Pulmonary artery endothelial cell (primary cell): ENCODE measurements around the gene ADI1. TPM values are rescaled to one million over a fixed set of nuclear protein-coding genes. Genes with fewer than 3 reads are reported as not detected.
"Not testable (repeated sequence)": the region's sequence is repeated elsewhere in the genome, so short reads cannot be mapped to it uniquely, and the experiment has no call there.

Source experiments
- DNase-seq: peaks from one replicate; pipeline ENCODE4 v3.0.0-alpha.2; 2011; ENCODE audit warnings: low read depth, low spot score
- total RNA-seq: library from RNA; depleted of rRNA; stranded (reverse); fragments of >200 nt; gene quantifications from 2 replicates; pipeline ENCODE4 v1.2.3, GENCODE V29; 2014

ADI1 gene
- total RNA-seq, 1 donor from 2014 or later: 38.6 TPM

DNA sequence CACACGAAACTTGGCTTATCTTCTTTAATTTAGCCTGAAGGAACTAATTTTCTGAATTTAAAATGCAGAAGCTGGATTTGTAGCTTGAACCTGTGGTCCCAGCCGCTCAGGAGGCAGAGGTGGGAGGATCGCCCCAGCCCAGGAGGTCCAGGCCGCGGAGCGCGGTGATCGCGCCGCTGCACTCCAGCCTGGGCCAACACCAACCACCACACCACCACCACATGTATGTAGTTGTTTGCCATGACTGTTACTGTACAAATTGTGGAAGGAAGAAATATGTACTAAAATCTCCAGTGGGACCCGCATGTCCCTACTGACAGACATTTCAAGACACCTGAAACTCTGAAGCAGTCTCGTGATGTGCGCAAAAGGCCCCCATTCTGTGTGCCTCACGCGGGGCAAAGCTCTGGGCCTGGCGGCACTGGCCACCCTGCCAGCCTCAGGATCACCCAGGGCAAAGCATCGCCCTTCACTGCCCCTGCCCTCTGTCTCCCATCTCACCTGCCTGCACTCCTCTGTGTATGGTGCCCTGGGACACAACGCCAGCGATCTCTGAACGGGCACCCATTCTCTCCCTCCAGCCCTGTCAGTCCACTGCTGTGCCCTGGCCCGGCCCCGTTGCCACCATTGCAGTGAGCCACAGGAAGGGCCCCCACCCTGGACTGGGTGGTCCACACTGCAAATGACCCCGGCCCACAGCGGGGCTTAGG is 10.1 kb upstream of the ADI1 start:
- no peak for DNase-seq

DNA sequence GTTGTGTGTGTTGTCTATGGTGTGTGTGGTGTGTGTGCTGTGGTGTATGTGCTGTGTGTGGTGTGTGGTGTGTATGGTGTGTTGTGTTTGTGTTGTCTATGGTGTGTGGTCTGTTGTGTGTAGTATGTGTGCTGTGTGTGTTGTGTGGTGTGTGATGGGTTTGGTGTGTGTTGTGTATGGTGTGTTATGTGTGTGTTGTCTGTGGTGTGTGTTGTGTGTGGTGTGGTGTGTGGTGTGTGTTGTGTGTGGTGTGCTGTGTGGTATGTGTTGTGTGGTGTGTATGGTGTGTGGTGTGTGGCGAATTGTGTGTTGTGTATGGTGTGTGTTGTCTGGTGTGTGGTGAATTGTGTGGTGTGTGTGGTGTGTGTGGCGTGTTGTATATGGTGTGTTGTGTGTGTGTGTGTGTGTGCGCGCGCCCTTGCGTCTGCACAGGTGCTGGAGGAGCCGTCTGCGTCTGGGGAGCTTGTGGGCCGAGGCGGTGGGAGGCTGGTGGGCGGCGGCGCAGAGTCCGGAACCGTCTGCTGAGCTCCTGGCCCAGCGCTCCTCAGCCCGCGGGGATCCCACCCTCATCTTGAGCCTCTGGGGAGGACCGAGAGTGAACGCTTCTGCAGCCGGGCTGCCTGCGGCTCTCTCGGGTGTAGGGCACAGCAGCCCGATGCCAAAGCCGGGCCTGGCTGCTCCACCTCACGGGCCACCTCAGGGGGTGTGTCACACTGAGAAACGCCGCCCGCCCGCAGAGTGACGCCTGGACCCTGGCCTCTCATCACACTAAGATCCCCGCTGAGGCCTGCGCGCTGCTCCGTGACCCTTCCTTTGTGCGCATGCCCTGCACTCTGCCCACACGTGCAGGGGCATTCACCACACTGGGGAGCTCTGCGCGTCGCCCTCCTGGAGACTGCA is 8.8 kb upstream of the ADI1 start:
- no peak for DNase-seq

DNA sequence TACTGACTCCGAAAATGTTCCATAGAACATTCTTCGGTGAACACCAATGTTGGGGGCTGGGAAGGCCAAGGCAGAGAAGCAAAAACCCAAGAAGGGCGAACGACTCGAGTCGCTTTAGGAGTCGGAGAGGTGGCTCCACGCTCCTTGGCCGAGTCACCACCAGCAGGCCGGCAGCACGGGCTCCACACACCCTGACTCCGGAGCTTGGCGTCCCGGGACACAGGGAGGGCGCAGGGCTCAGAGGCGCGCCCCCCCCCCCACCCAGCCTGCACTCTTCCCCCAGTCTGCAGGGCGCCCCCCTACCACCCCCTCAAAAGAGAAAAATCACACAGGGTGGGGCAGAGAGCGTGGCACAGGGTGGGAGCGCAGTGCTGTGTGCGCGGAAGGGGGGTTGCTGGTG is 7.5 kb upstream of the ADI1 start:
- DNase-seq: no peak

DNA sequence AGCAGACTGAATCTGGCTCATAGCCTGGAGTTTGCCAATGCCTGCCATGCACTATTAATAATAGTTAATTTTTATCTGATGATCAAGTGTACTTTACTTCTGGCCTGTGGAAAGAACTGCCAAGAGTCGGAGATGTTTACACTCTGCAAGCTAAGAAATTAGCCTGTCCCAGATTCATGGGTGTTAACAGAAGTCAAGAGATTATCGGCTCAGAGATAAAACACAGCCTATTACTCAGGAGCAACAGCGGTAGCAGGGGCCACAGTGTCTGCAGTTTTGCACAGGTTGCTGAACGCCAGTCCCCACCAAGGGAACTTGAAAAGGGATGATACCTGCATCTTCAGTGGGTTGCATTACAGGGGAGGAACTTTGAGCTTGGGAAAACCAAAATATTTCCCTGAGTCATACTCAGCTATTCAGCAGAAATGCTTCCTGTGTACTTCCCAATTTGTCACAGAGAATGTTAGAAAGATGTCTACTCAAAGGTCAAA is 4.3 kb upstream of the ADI1 start:
- DNase-seq: no peak

DNA sequence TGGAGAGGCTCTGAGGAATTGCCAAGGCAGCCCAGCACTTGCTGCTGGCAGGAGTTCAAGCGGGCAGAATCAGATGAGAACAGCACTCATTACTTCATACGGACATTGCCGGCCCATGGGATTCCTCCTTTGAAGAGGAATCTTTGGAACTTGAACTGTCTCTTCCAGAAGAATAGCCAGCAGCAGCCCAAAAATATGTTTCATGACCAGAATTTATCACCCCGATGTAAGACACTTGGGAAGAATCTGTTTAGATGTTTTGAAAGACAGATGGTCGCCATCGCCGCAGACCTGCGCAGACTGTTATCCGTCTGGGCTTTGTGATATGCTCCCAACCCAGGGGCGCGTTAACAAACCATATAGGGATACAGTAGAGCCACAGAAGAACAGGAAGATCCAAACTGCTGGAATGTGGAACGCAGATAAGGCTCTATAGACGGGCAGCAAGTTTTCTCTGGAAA is 3.7 kb upstream of the ADI1 start:
- no peak for DNase-seq

DNA sequence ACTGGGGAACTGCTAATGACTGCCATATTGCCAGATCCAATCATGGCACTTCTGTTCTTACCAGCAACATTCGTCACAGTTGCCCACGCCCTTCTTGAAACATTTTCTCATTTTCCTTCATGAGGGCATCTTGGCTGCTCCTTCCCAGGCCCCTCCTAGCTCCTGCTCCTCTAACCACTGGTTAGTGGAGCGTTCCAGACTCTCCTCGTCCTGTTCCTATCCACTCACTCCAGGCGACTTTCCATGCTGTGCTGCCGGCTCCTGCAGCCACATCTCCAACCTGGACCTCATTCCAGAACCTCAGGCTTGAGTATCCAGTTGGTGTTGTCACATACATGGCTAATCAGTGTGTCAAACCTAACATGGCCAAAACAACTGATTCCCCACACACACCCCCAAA is 1.3 kb upstream of the ADI1 start:
- DNase-seq: no peak

DNA sequence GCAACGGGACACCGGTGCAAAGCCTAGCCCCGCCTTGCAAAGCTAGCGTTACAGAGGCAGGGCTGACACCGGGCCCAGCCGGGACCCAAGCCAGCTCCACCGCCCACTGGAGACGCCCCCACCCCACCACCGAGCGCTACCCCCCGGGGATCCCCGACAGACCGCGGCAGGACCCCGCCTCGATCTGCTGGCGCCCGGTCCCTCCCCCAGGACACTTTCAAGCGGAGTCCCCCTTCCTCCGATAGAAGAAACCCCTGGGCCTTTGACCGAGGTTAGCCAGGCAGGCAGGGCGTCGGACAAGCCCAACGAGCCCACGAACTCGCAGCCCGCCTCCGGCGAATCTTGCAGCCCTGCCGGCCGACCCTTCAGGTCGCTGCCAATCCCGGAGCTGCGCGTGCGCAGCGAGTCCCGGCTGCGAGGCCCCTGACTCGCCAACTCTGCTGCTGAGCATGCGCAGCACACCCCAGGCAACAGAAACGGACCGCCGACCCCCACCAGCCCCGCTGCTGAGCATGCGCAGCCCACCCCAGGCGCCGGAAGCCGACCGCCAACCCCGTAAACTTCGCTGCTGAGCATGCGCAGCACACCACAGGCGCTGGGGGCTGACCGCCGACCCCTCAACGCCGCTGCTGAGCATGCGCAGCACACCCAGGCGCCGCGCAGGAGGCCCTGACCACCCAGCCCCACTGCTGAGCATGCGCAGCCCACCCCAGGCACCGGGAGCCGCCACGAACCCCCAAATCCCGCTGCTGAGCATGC is 656 bp downstream of the ADI1 start:
- DNase-seq: peak; percentile 81

DNA sequence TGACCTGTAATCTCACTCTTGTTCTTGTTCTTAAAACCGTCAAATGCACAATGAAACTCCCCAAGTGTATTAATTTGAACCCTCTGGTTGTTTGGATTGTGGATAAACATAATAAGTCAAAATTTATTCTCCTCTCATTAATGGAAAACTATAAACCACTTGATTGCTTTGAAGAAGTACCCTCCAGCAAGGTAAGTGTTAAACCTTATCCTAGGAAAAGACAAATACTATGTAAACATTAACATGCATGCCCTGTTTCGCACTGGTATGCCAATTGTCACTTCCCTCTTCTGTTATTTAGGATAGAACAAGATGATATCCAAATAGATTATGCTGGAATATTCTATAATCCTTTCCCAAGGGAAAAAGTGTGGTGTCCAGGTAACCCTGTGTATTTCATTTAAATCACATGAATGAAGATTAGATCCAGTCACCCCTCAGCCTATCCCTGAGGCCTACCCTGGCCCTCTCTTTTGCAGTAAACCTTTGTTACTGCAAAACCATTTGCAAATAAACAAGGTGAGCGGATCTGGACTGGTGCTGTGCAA is 1.3 kb downstream of the ADI1 start:
- DNase-seq: no peak

DNA sequence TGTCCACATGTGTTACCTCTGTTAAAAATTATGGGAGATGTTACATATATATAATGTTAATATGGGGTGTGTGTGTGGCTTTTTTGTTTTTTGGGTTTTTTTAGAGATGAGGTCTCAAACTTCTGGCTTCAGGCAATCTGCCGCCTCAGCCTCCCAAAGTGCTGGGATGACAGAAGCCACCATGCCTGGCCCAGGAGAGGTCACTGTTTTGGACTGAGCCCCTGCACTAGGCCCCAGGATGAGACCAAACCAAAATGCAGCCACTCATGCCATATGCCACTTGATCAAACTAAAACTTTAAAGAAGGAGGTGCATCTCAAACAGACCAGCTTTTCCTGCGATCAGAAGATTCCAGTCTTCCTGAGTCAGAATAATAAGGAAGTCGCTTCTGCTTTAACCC is 2.5 kb downstream of the ADI1 start:
- no peak for DNase-seq

DNA sequence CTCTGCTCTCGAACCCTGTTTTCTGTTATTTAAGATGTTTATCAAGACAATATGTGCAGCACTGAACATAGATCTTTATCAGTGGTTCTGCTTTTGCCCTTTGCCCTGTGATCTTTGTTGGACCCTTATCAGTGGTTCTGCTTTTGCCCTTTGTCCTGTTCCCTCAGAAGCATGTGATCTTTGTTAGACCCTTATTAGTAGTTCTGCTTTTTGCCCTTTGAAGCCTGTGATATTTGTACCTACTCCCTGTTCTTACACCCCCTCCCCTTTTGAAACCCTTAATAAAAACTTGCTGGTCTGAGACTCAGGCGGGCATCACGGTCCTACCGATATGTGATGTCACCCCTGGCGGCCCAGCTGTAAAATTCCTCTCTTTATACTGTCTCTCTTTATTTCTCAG is 3.9 kb downstream of the ADI1 start:
- DNase-seq: not testable (repeated sequence)

DNA sequence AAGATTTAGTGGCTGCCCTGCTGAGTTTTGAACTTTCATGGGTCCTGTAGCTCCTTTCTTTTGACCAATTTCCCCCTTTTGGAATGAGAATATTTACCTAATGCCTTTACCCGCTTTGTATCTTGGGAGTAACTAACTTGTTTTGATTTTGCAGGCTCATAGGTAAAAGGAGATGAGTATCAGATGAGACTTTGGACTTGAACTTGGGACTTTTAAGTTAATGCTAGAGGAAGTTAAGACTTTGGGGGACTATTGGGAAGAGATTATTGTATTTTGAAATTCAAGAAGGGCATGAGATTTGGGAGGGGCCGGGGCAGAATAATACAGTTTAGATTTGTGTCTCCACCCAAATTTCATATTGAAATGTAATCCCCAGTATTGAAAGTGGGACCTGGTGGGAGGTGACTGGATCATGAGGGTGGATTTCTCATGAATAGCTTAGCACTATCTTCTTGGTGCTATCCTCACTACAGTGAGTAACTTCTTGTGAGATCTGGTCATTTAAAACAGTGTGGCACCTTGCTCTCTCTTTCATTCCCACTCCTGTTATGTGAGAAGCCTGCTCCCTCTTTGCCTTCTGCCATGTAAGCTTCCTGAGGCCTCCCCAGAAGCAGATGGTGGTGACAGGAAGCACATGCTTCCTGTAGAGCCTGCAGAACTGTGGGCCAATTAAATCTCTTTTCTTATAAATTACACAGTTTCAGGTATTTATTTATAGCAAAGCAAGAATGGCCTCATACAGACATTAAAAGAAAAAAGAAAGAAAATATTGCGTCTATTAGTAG is 6.1 kb downstream of the ADI1 start:
- DNase-seq: no peak

DNA sequence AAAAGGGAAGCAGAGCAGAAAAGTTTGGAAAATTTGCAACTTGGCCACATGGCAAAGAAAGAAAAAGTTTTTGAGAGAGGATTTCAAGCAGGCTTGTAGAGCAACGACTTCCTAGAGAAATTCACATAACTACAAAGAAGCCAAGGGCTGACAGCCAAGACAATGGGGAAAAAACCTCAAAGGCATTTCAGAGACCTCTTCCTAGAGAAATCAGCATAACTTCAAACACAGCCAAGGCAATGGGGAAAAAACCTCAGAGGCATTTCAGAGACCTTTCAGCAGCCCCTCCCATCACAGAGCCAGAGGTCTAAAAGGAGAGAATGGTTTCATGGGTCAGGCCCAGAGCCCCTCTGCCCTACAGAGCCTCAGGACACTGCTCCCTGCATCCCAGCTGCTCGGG is 7.2 kb downstream of the ADI1 start:
- no peak for DNase-seq

DNA sequence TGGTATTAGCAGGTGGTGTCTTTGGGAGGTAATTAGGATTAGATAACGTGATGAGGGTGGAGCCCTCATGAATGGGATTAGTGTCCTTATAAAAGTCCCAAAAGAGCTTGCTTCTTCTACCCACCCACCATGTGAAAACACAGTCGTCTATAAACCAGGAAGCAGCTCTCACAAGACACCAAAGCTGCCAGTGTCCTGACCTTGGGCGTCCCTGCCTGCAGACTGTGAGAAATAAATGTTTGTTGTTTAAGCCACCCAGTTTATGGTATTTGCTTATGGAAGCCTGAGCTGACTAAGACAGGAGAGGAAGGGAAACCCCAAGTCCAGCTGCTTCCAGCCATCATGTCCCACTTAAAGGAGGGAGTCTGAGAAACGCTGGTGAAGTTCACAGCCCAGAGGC is 13.6 kb downstream of the ADI1 start:
- DNase-seq: no peak

DNA sequence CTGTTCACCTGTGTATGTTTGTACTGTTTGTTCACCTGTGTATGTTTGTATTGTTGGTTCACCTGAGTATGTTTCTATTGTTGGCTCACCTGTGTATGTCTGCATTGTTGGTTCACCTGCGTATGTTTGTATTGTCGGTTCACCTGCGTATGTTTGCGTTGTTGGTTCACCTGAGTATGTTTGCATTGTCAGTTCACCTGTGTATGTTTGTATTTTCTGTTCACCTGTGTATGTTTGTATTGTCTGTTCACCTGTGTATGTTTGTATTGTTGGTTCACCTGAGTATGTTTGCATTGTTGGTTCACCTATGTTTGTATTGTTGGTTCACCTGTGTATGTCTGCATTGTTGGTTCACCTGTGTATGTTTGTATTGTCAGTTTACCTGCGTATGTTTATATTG is 14.6 kb downstream of the ADI1 start:
- no peak for DNase-seq

DNA sequence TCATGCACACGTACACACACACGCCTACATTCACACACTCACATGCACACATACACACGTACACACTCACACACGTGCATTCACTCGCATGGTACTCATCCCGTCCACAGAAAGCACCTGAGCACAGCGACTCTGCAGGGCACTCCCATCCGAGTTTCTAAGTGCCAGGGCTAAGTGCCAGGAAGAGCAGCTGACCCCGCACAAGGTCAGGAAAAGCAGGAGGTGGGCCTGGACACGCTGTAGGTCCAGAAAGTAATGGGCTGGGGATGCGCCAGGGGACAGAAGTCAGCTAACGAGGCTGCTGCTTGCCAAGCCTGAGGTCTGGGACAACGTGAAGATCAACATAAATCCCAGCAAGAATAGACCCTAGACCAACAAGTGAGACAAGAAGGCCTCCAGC is 15.8 kb downstream of the ADI1 start:
- no peak for DNase-seq

DNA sequence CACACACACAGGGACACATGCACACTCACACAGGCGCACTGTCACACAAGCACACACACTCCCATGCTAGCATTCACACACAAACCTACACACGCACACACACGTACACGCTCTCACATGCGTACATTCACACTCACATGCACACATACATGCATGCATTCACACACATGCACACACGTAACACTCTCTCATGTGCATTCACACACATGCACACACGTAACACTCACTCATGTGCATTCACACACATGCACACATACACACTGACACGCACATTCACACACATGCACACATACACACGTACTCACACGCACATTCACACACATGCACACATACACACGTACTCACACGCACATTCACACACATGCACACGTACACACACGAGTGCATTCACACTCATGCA is 16.3 kb downstream of the ADI1 start:
- DNase-seq: no peak

DNA sequence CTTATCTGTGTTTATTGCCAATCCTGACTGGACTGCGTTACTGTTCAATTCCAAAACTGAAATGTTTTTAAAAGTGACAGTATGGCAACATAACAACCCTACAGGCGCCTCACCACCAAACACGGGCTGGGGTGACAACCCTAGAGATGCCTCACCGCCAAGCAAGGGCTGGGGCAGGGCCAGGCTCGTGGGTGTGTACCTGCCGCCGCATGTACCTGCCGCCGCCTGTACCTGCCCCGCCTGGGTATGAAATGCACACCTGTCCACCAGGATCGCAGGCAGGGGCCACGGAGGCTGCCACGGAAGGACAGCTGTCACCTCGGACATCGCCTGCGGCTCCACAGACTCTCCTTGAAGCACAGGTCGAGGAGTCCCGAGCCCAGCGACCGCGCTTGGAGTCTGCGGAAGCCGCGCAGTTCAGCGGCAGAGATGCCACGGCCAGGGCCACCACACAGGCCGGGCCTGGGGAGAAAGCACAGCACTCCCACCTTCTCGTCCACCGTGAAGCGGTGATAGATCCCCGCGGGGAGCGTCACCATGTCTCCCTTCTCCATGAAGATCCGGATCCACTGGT is 18.9 kb downstream of the ADI1 start:
- DNase-seq: no peak

DNA sequence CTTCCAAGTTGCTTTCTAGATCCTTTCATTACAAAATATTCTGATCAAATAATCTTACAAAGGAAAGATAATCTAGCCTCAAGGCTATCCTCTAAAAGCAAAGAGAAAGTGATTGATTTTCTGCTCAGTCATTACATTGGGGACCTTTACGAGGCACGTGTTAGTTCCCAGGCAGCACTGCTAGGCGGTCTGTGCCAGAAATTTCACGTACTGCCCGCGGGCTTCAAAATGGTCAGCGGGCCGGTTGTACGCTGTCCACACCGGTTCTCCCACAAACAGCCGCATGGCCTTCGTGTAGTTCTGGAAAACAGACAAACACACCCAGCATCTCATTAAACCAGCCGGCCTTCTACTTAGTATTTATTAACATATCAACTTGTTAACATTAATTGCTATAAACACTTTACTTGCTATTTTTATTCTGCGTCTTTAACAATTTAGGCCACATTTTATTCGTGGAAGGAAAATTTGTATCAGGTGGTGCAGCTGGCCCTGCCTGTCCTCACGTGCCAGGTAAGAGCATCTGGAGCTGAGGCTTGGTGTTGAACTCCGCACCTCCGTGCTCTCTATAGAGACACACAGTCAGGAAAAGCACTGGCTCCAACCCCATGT is 20.4 kb downstream of the ADI1 start:
- no peak for DNase-seq

DNA sequence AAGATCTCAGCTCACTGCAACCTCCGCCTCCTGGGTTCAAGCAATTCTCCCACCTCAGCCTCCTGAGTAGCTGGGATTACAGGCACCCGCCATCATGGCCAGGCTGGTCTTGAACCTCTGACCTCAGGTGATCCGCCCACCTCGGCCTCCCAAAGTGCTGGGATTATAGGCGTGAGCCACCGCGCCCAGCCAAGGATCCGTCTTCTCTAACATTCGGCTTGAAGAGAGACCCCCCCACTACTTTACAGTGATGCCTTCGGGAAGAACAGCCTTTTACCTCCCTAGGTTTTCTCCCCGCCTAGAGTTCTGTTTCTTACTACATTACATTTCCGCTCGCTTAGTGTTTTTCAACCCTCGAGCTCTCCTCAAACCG is 22.6 kb downstream of the ADI1 start:
- not testable (repeated sequence) for DNase-seq
